ENCODE data around the gene GPR143. TPM values are rescaled to one million over a fixed set of nuclear protein-coding genes. Genes with fewer than 3 reads are reported as not detected.
A peak's percentile ranks its signal among the peaks of the same experiment; 100 is the strongest.

GPR143 gene
- total RNA-seq, 1 donor from 2014 or later: not detected

GRCh38 chrX:9767375-9767774, 1.7 kb upstream of the GPR143 start:
- Histone ChIP-seq H3K4me1 (no peaks in the 10 kb centered on the region), H3K27ac (no peak overlapping the region), H3K4me3 (no peak overlapping the region), H3K27me3 (no peaks in the 10 kb centered on the region), H3K9me3 (no peaks in the 10 kb centered on the region), H3K36me3 (no peaks in the 10 kb centered on the region)
- intact Hi-C loops (cut with DNase I): no loop called here
- no peak for TF ChIP-seq POLR2AphosphoS5 (IDR thresholded peaks at IDR 0.05; ENCODE audit: insufficient read depth in 1 of 2, low read depth in 1 of 2)
- no peak for TF ChIP-seq POLR2A (IDR thresholded peaks at IDR 0.05)
- TF ChIP-seq CTCF (IDR thresholded peaks at IDR 0.05): no peak
- no peak for DNase-seq (ENCODE audit: extremely low spot score in 2 of 2)

- peak overlapping the region in 1 of 2 donors; percentile 5 for H3K4me3 ChIP-seq
- no peak for DNase-seq (ENCODE audit: extremely low spot score in 2 of 2)
- H3K36me3 ChIP-seq: no peaks in the 10 kb centered on the region
- H3K9me3 ChIP-seq: no peaks in the 10 kb centered on the region
- TF ChIP-seq POLR2A (IDR thresholded peaks at IDR 0.05) (no peak), CTCF (IDR thresholded peaks at IDR 0.05) (no peak)
- H3K27me3 ChIP-seq: no peaks in the 10 kb centered on the region
- intact Hi-C loops (cut with DNase I): no loop called here
- H3K27ac ChIP-seq: no peak overlapping the region
- H3K4me1 ChIP-seq: no peaks in the 10 kb centered on the region
Measured at GRCh38 chrX:9765072-9765736, 443 bp downstream of the GPR143 start.

- no peak for DNase-seq (ENCODE audit: extremely low spot score in 2 of 2)
- H3K9me3 ChIP-seq: no peaks in the 10 kb centered on the region
- H3K27ac ChIP-seq: no peak overlapping the region
- no peaks in the 10 kb centered on the region for H3K4me1 ChIP-seq
- no peak overlapping the region for H3K4me3 ChIP-seq
- intact Hi-C loops (cut with DNase I): no loop called here
- TF ChIP-seq POLR2AphosphoS5 (IDR thresholded peaks at IDR 0.05; ENCODE audit: insufficient read depth in 1 of 2, low read depth in 1 of 2) (no peak), CTCF (IDR thresholded peaks at IDR 0.05) (no peak), POLR2A (IDR thresholded peaks at IDR 0.05) (no peak)
- H3K27me3 ChIP-seq: no peaks in the 10 kb centered on the region
- H3K36me3 ChIP-seq: no peaks in the 10 kb centered on the region
Measured at GRCh38 chrX:9759337-9759736, 6.3 kb downstream of the GPR143 start.

- no peak for DNase-seq (ENCODE audit: extremely low spot score in 2 of 2)
- Histone ChIP-seq H3K4me3 (no peak overlapping the region), H3K27me3 (no peaks in the 10 kb centered on the region), H3K4me1 (no peaks in the 10 kb centered on the region), H3K9me3 (no peaks in the 10 kb centered on the region), H3K27ac (no peak overlapping the region), H3K36me3 (no peaks in the 10 kb centered on the region)
- TF ChIP-seq POLR2AphosphoS5 (IDR thresholded peaks at IDR 0.05; ENCODE audit: insufficient read depth in 1 of 2, low read depth in 1 of 2) (no peak), CTCF (IDR thresholded peaks at IDR 0.05) (no peak), POLR2A (IDR thresholded peaks at IDR 0.05) (no peak)
- intact Hi-C loops (cut with DNase I): no loop called here
Measured at GRCh38 chrX:9758021-9758638, 7.5 kb downstream of the GPR143 start.

GRCh38 chrX:9757366-9757765, 8.3 kb downstream of the GPR143 start:
- no peak overlapping the region for H3K27ac ChIP-seq
- no peak overlapping the region for H3K4me3 ChIP-seq
- TF ChIP-seq POLR2A (IDR thresholded peaks at IDR 0.05) (no peak), POLR2AphosphoS5 (IDR thresholded peaks at IDR 0.05; ENCODE audit: insufficient read depth in 1 of 2, low read depth in 1 of 2) (no peak), CTCF (IDR thresholded peaks at IDR 0.05) (no peak)
- H3K27me3 ChIP-seq: no peaks in the 10 kb centered on the region
- H3K9me3 ChIP-seq: no peaks in the 10 kb centered on the region
- H3K36me3 ChIP-seq: no peaks in the 10 kb centered on the region
- intact Hi-C loops (cut with DNase I): no loop called here
- H3K4me1 ChIP-seq: no peaks in the 10 kb centered on the region
- DNase-seq (ENCODE audit: extremely low spot score in 2 of 2): no peak
